Measurements from ENCODE around the gene POLL.

- TF ChIP-seq CTCF (IDR thresholded peaks at IDR 0.05) (peak; percentile 97), POLR2AphosphoS5 (IDR thresholded peaks at IDR 0.05; ENCODE audit: low read depth, low read length) (no peak), REST (IDR thresholded peaks at IDR 0.05; ENCODE audit: insufficient read depth in 1 of 2, low read depth in 2 of 2, low read length in 1 of 2) (0 out of 4 replicates have a peak, but pooled peaks of 1 of the 2 experiments have one; percentile 20)
These were observed 18.2 kb downstream of the POLL start for GRCh38 chr10:101569622-101570427.

All from Panc1 (cell line).